ENCODE measurements around the gene ATG7. TPM values are rescaled to one million over a fixed set of nuclear protein-coding genes. Genes with fewer than 3 reads are reported as not detected.

ATG7 gene
- total RNA-seq, 1 donor from 2014 or later = 61.7 TPM

GRCh38 chr3:11245827-11246662, 26.2 kb upstream of the ATG7 start:
- no peaks in the 10 kb centered on the region for H3K4me1 ChIP-seq
- intact Hi-C loops (cut with DNase I) = no loop called here
- ATAC-seq (peak in 1 of 2 donors; percentile 38), DNase-seq (no peak)
- no peaks in the 10 kb centered on the region for H3K27me3 ChIP-seq (ENCODE audit: low read depth)
- no peaks in the 10 kb centered on the region for H3K9me3 ChIP-seq
- H3K27ac ChIP-seq = no peak overlapping the region
- TF ChIP-seq CTCF (IDR thresholded peaks at IDR 0.05) = no peak
- H3K4me3 ChIP-seq = no peak overlapping the region
- no peaks in the 10 kb centered on the region for H3K36me3 ChIP-seq

GRCh38 chr3:11246663-11246970, 25.6 kb upstream of the ATG7 start:
- Histone ChIP-seq H3K27ac (no peak overlapping the region), H3K27me3 (ENCODE audit: low read depth) (no peaks in the 10 kb centered on the region), H3K4me3 (no peak overlapping the region), H3K36me3 (no peaks in the 10 kb centered on the region), H3K9me3 (no peaks in the 10 kb centered on the region), H3K4me1 (no peaks in the 10 kb centered on the region)
- no peak for DNase-seq
- no peak for TF ChIP-seq CTCF (IDR thresholded peaks at IDR 0.05)
- ATAC-seq = no peak
- intact Hi-C loops (cut with DNase I) = no loop called here

GRCh38 chr3:11247362-11247761, 24.8 kb upstream of the ATG7 start:
- Histone ChIP-seq H3K4me1 (no peaks in the 10 kb centered on the region), H3K9me3 (no peaks in the 10 kb centered on the region), H3K27ac (no peak overlapping the region), H3K27me3 (ENCODE audit: low read depth) (no peaks in the 10 kb centered on the region), H3K36me3 (no peaks in the 10 kb centered on the region), H3K4me3 (no peak overlapping the region)
- ATAC-seq (peak in 1 of 2 donors; percentile 50), DNase-seq (peak; percentile 55)
- intact Hi-C loops (cut with DNase I) = no loop called here
- no peak for TF ChIP-seq CTCF (IDR thresholded peaks at IDR 0.05)

GRCh38 chr3:11248596-11248995, 23.6 kb upstream of the ATG7 start:
- no peaks in the 10 kb centered on the region for H3K9me3 ChIP-seq
- no peak for TF ChIP-seq CTCF (IDR thresholded peaks at IDR 0.05)
- no peaks in the 10 kb centered on the region for H3K36me3 ChIP-seq
- H3K27me3 ChIP-seq (ENCODE audit: low read depth) = no peaks in the 10 kb centered on the region
- intact Hi-C loops (cut with DNase I) = no loop called here
- DNase-seq (no peak), ATAC-seq (no peak)
- no peak overlapping the region for H3K27ac ChIP-seq
- H3K4me1 ChIP-seq = no peaks in the 10 kb centered on the region
- no peak overlapping the region for H3K4me3 ChIP-seq

GRCh38 chr3:11250902-11251806, 21.0 kb upstream of the ATG7 start:
- intact Hi-C loops (cut with DNase I) = no loop called here
- Histone ChIP-seq H3K4me1 (no peaks in the 10 kb centered on the region), H3K9me3 (no peaks in the 10 kb centered on the region), H3K27ac (no peak overlapping the region), H3K27me3 (ENCODE audit: low read depth) (no peaks in the 10 kb centered on the region), H3K4me3 (no peak overlapping the region), H3K36me3 (no peaks in the 10 kb centered on the region)
- DNase-seq = no peak
- ATAC-seq = no peak
- no peak for TF ChIP-seq CTCF (IDR thresholded peaks at IDR 0.05)

All from lower lobe of right lung (tissue), 2 donors.